ENCODE results near the gene RALGDS.

- TF ChIP-seq CTCF (IDR thresholded peaks at IDR 0.05; ENCODE audit: low read depth, low read length) (no peak), EZH2phosphoT487 (IDR thresholded peaks at IDR 0.05; ENCODE audit: low read depth) (no peak)
Measured at GRCh38 chr9:133122605-133122934, 1.5 kb upstream of the RALGDS start.
